Mucosa of descending colon (tissue), 3 donors: ENCODE measurements around the gene MAP1LC3B2. TPM values are rescaled to one million over a fixed set of nuclear protein-coding genes. Genes with fewer than 3 reads are reported as not detected.
A peak's percentile ranks its signal among the peaks of the same experiment; 100 is the strongest.

Experiments used
- ATAC-seq: fragments of 200-7000 bp; cut with Tn5 transposase; one replicate; pipeline ENCODE4 v1.9.1; 2020; ENCODE audit warnings: mild to moderate bottlenecking, moderate library complexity
- DNase-seq, 3 donors: peaks; one replicate each; pipeline ENCODE4 v3.0.0-alpha.2; 2020
- H3K36me3 ChIP-seq: fragments of 200-600 bp; one replicate; pipeline ENCODE4 v1.8.0; 2021; ENCODE audit warnings: low read depth, mild to moderate bottlenecking
- H3K4me1 ChIP-seq: fragments of 200-600 bp; one replicate; pipeline ENCODE4 v1.8.0; 2021; ENCODE audit warnings: low read depth, mild to moderate bottlenecking
- H3K4me3 ChIP-seq: fragments of 200-600 bp; one replicate; pipeline ENCODE4 v1.8.0; 2021; ENCODE audit warnings: mild to moderate bottlenecking
- H3K9me3 ChIP-seq: fragments of 200-600 bp; one replicate; pipeline ENCODE4 v1.8.0; 2021; ENCODE audit warnings: mild to moderate bottlenecking
- intact Hi-C, 2 donors: fragments of 100-400 bp; cut with DNase I in 1 of 2; cut with micrococcal nuclease in 1 of 2; formaldehyde crosslinking; loops; one replicate each; pipeline versions ENCODE4 v1.11.0 to v1.11.1; 2022; cut with DNase I, micrococcal nuclease
- total RNA-seq, 3 donors: library from RNA; stranded (reverse); fragmentation: NEBNext Ultra II Directional in 2 of 3; extraction: Animal tissue kit (Norgen Biotek cat#: 25700) in 2 of 3; gene quantifications; one replicate each; pipeline versions ENCODE4 v1.2.1 to v1.2.4, GENCODE V29; 2021 to 2023
- TF ChIP-seq, protein P1 (sequence below): fragments of 200-600 bp; IDR thresholded peaks from one replicate; pipeline ENCODE4 v1.8.0; 2022; ENCODE audit warnings: antibody characterized with exemption, mild to moderate bottlenecking
- donor health status: DM: no; HTN: no; CAD: no; lungs with moderate emphysema.
- donor health status: DM: no; HTN: no; CAD: no.
- donor health status: DM: no; HTN: yes; CAD: no.

Gene MAP1LC3B2
- total RNA-seq, 3 donors from 2014 or later, result 1.6 to 2.0 (median 1.7) TPM

GRCh38 chr12:116587270-116587669 is 28.1 kb downstream of the MAP1LC3B2 start:
- ATAC-seq (no peak), DNase-seq (no peak)
- intact Hi-C loops, result no loop called here
- Histone ChIP-seq H3K4me1 (peaks cover 7% of the 10 kb centered on the region), H3K36me3 (no peaks in the 10 kb centered on the region), H3K9me3 (peaks cover 5% of the 10 kb centered on the region), H3K4me3 (no peak overlapping the region)
- TF ChIP-seq, protein P1, sequence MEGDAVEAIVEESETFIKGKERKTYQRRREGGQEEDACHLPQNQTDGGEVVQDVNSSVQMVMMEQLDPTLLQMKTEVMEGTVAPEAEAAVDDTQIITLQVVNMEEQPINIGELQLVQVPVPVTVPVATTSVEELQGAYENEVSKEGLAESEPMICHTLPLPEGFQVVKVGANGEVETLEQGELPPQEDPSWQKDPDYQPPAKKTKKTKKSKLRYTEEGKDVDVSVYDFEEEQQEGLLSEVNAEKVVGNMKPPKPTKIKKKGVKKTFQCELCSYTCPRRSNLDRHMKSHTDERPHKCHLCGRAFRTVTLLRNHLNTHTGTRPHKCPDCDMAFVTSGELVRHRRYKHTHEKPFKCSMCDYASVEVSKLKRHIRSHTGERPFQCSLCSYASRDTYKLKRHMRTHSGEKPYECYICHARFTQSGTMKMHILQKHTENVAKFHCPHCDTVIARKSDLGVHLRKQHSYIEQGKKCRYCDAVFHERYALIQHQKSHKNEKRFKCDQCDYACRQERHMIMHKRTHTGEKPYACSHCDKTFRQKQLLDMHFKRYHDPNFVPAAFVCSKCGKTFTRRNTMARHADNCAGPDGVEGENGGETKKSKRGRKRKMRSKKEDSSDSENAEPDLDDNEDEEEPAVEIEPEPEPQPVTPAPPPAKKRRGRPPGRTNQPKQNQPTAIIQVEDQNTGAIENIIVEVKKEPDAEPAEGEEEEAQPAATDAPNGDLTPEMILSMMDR, result no peak

- intact Hi-C loops, result no loop called here
- Histone ChIP-seq H3K4me3 (no peak overlapping the region), H3K36me3 (no peaks in the 10 kb centered on the region), H3K9me3 (peaks cover 5% of the 10 kb centered on the region), H3K4me1 (peaks cover 14% of the 10 kb centered on the region)
- TF ChIP-seq, protein P1, result no peak
- ATAC-seq, result no peak
- DNase-seq, result no peak
These were observed 29.3 kb downstream of the MAP1LC3B2 start for GRCh38 chr12:116588390-116589028.

DNA sequence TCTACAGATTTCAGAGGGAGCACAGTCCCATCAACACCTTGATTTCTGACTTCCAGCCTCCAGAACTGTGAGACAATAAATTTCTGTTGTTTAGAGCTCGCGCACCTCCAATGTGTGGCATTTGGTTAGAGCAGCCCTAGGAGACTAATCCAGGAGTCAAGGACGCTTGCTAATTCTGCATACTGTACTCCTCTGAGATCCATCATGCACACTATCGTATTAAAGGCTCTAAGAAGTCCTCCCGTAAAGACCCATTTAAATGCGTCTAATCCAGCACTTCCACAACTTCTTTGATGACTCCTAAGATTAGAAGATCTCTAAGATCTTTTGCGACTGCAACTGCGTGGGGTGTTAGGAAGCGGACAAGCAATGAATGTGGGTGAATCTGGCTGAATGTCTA is 30.4 kb downstream of the MAP1LC3B2 start:
- ATAC-seq (no peak), DNase-seq (no peak)
- peaks cover 5% of the 10 kb centered on the region for H3K9me3 ChIP-seq
- intact Hi-C loops, result no loop called here
- TF ChIP-seq, protein P1, result no peak
- no peak overlapping the region for H3K4me3 ChIP-seq
- peaks cover 14% of the 10 kb centered on the region for H3K4me1 ChIP-seq
- no peaks in the 10 kb centered on the region for H3K36me3 ChIP-seq

- intact Hi-C loops, result loop anchor here in 1 of 2 donors (10.0 kb wide), 2 partner anchors 56 to 316 kb away; partner anchors contain the start of gene MED13L
- ATAC-seq, result no peak
- Histone ChIP-seq H3K36me3 (no peaks in the 10 kb centered on the region), H3K9me3 (no peaks in the 10 kb centered on the region), H3K4me1 (peaks cover 14% of the 10 kb centered on the region), H3K4me3 (no peak overlapping the region)
- DNase-seq, result no peak
- TF ChIP-seq, protein P1, result no peak
These were observed 31.4 kb downstream of the MAP1LC3B2 start for GRCh38 chr12:116590561-116590960.

DNA sequence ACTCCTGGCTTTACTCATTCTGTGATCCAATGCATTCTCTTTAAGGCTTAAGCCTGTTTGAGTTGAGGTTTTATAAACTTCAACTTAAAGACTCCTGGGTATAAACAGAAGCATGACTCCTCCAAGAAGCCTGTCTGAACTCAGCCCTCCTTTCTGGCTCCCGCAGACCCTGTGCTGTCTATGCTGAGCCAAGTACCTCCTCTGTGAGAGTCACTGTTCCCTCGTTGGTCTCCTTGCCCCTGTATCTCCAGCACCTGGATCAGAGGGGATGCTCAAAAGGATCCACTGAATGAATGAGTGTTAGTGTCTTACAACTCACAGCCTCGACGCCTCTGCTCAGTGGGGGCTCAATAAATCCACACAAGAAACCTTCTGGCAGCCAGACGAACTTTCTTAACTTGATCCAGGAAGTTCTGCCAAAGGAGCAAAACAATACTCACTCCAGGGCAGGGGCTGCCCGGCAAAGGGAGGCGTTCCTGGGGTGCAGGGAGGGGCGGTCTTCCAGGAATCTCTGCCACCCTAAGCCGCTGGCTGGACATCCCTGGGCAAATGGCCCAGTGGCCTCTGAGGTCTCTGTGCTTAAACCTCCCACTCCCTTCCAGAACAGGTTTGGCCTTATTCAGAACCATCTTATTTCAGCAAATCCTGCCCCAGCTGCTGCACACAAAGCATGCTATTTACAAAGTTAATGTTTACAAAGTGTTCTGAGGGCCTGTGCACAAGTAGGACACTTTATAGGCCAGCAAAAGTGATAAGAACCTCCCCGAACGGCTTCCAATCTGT is 32.9 kb downstream of the MAP1LC3B2 start:
- H3K9me3 ChIP-seq, result no peaks in the 10 kb centered on the region

More for the DNA sequence above, 32.9 kb downstream of the MAP1LC3B2 start:
- intact Hi-C loops, result loop anchor here in 1 of 2 donors (10.0 kb wide), 2 partner anchors 57 to 317 kb away; partner anchors contain the start of gene MED13L
- ATAC-seq (peak; percentile 87), DNase-seq (peak; percentile 45 to 77 (median 61))
- peaks cover 14% of the 10 kb centered on the region for H3K4me1 ChIP-seq
- H3K36me3 ChIP-seq, result no peaks in the 10 kb centered on the region
- no peak overlapping the region for H3K4me3 ChIP-seq
- TF ChIP-seq, protein P1, result no peak
